Ascending aorta (tissue), 2 donors: Measurements from ENCODE around the gene PACS2. TPM values are rescaled to one million over a fixed set of nuclear protein-coding genes. Genes with fewer than 3 reads are reported as not detected.

Experiments
- DNase-seq, 2 donors: peaks; one replicate each; pipeline ENCODE4 v3.0.0-alpha.2; 2019; ENCODE audit warnings: low spot score in 2 of 2
- H3K27ac ChIP-seq, 2 donors: fragments of 200-600 bp; sonication (generic); one replicate each; pipeline ENCODE4 v1.5.1; 2016 to 2017; ENCODE audit warnings: mild to moderate bottlenecking in 1 of 2
- H3K27me3 ChIP-seq: fragments of 200-600 bp; sonication (generic); one replicate; pipeline ENCODE4 v1.5.1; 2017
- H3K36me3 ChIP-seq, 2 donors: fragments of 200-600 bp; sonication (generic); one replicate each; pipeline ENCODE4 v1.5.1; 2016
- H3K4me1 ChIP-seq, 2 donors: fragments of 200-600 bp; sonication (generic); one replicate each; pipeline ENCODE4 v1.5.1; 2016 to 2017; ENCODE audit warnings: mild to moderate bottlenecking in 1 of 2
- H3K4me3 ChIP-seq, 2 donors: fragments of 200-600 bp; sonication (generic); one replicate each; pipeline ENCODE4 v1.5.1; 2016 to 2017; ENCODE audit warnings: mild to moderate bottlenecking in 1 of 2
- H3K9me3 ChIP-seq, 2 donors: fragments of 200-600 bp; sonication (generic); one replicate each; pipeline ENCODE4 v1.5.1; 2016
- intact Hi-C: fragments of 100-400 bp; cut with DNase I; formaldehyde crosslinking; loops from one replicate; pipeline ENCODE4 v1.15.1; 2023
- total RNA-seq: library from RNA; depleted of rRNA; stranded (reverse); fragments of >200 nt; gene quantifications from one replicate; pipeline ENCODE4 v1.1.0, GENCODE V29; 2016
- TF ChIP-seq, protein P1 (sequence below), 3 experiments: fragments of 200-600 bp in 2 of 3; fragments of 450-650 bp in 1 of 3; sonication (generic) in 2 of 3; IDR thresholded peaks; one replicate each; pipeline ENCODE4 v1.5.1; 2016 to 2019; ENCODE audit warnings: antibody characterized with exemption in 3 of 3, mild to moderate bottlenecking in 1 of 3, moderate library complexity in 1 of 3

Gene PACS2
- total RNA-seq, 1 donor from 2014 or later = 153 TPM

DNA sequence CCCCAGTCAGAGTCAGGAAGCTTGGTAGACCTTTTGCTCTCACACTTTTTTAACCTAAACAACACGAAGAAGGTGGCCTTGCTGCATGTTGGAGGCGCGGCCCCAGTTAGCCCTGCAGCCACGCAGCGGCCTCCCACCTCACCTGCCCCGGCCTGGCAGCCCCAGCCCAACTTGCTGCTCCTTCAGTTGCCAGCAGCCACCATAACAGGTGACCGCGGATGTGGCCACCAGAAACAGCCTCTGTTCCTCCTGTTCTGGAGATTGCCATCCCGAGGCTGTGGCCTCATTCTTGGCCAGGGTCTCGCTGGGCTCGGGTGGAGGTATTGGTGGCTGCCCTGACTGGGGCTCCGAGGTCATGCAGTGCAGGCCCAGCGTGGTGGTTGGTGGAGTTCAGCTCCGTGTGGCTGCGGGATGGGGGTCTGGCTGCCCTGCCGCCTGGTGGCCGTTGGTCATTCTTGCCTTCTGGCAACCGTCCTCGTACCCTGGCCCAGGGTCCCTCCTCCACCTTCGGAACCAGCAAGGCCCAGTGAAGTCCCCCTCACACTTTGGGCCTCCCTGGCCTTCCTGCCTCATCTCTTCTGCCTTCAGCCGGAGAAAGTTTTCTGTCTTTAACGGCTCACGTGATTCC, 63.1 kb downstream of the PACS2 start:
- intact Hi-C loops = no loop called here
- no peak for DNase-seq
- no peaks in the 10 kb centered on the region for H3K4me1 ChIP-seq
- no peak overlapping the region for H3K4me3 ChIP-seq
- TF ChIP-seq, protein P1, sequence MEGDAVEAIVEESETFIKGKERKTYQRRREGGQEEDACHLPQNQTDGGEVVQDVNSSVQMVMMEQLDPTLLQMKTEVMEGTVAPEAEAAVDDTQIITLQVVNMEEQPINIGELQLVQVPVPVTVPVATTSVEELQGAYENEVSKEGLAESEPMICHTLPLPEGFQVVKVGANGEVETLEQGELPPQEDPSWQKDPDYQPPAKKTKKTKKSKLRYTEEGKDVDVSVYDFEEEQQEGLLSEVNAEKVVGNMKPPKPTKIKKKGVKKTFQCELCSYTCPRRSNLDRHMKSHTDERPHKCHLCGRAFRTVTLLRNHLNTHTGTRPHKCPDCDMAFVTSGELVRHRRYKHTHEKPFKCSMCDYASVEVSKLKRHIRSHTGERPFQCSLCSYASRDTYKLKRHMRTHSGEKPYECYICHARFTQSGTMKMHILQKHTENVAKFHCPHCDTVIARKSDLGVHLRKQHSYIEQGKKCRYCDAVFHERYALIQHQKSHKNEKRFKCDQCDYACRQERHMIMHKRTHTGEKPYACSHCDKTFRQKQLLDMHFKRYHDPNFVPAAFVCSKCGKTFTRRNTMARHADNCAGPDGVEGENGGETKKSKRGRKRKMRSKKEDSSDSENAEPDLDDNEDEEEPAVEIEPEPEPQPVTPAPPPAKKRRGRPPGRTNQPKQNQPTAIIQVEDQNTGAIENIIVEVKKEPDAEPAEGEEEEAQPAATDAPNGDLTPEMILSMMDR (IDR thresholded peaks at IDR 0.05) = no peak
- no peak overlapping the region for H3K27ac ChIP-seq
- no peaks in the 10 kb centered on the region for H3K9me3 ChIP-seq
- H3K27me3 ChIP-seq = no peaks in the 10 kb centered on the region
- peaks cover 4 to 29% of the 10 kb centered on the region in 2 donors for H3K36me3 ChIP-seq

DNA sequence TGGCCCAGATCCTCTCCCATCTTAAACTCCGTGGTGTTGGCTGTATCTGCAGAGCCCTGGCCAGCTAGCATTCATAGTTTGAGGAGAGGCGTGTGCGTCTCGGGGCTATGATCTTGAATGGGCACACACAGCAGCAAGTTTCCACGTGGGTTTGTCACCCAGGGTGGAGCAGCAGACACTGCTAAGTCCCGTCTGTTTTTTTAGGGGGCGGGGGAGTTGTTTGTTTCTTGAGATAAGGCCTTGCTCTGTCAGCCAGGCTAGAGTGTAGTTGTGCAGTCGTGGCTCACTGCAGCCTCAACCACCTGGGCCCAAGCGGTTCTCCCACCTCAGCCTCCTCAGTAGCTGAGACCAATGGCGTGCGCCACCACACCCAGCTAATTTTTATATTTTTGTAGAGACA, 63.7 kb downstream of the PACS2 start:
- Histone ChIP-seq H3K4me1 (no peaks in the 10 kb centered on the region), H3K27me3 (no peaks in the 10 kb centered on the region), H3K9me3 (no peaks in the 10 kb centered on the region), H3K36me3 (peaks cover 9 to 34% of the 10 kb centered on the region in 2 donors), H3K27ac (no peak overlapping the region), H3K4me3 (no peak overlapping the region)
- DNase-seq = no peak
- intact Hi-C loops = no loop called here
- TF ChIP-seq, protein P1 (IDR thresholded peaks at IDR 0.05) = no peak

DNA sequence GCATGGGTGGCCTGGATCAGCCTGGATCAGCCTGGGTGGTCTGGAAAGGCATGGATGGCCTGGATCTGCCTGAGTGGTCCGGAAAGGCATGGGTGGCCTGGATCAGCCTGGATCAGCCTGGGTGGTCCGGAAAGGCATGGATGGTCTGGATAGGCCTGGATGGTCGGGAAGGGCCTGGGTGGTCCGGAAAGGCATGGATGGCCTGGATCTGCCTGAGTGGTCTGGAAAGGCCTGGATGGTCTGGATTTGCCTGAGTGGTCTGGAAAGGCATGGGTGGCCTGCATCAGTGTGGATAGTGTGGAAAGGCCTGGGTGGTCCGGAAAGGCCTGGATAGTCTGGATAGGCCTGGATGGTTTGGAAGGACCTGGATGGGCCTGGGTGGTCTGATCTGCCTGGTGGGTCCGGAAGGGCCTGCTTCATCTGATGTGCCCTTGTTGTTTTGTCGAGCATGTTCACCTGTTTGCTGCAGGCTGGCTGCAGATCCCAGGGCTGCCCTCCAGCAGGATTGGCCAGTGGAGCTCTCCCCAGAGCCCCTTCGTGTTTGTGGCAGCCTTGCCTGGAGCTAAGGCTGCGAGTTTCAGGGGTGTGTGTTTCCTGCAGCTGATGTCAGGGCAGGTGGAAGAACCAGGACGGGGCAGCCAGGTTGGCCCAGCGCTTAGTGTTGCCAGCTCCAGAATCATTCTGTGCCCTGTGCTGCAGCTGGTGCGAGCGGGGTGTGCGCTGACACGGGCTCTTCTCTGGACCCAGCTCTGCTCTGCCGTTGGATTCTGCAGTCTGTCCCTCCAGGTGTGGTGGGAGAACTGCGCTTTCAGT, 64.5 kb downstream of the PACS2 start:
- intact Hi-C loops = no loop called here
- H3K27ac ChIP-seq = no peak overlapping the region
- no peaks in the 10 kb centered on the region for H3K9me3 ChIP-seq
- H3K4me1 ChIP-seq = no peaks in the 10 kb centered on the region
- no peak overlapping the region for H3K4me3 ChIP-seq
- H3K27me3 ChIP-seq = no peaks in the 10 kb centered on the region
- DNase-seq = no peak
- H3K36me3 ChIP-seq = peaks cover 18 to 41% of the 10 kb centered on the region in 2 donors
- TF ChIP-seq, protein P1 (IDR thresholded peaks at IDR 0.05) = no peak

DNA sequence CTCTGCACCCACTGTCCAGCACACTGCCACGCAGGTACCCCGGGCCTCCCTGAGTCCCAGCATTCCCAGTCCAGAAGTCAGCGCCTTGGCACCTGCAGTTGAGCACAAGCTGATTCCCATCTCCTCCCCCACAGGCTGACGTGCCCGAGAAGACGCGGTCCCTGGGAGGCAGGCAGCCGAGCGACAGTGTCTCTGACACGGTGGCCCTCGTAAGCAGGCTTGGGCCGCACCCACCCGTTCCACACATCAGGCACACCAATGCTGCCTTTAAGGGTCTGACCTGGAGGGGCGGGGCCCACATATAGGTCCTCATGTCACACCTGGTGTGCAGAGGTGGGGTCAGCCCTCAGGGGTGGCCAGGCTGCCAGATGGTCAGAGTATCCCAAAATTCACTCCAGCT, 65.4 kb downstream of the PACS2 start:
- TF ChIP-seq, protein P1 (IDR thresholded peaks at IDR 0.05) = no peak
- Histone ChIP-seq H3K4me1 (no peaks in the 10 kb centered on the region), H3K9me3 (no peaks in the 10 kb centered on the region), H3K4me3 (no peak overlapping the region), H3K27ac (no peak overlapping the region), H3K27me3 (no peaks in the 10 kb centered on the region), H3K36me3 (peaks cover 25 to 50% of the 10 kb centered on the region in 2 donors)
- intact Hi-C loops = no loop called here
- no peak for DNase-seq

DNA sequence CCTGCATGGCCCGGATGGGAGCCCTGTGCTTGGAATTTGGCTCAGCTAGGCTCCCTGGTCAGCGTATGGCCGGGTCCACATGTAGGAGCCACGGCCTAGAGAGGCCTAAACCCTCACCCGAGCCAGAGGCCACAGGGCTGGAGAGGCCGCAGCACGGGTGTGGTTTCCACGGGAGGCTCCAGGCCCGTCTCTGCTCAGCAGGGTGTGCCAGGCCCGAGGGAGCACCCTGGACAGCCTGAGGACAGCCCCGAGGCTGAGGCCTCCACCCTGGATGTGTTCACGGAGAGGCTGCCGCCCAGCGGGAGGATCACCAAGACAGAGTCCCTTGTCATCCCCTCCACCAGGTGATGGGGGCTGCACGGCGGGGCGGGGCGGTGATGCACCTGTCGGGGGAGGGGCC, 66.2 kb downstream of the PACS2 start:
- Histone ChIP-seq H3K27ac (no peak overlapping the region), H3K36me3 (peaks cover 33 to 54% of the 10 kb centered on the region in 2 donors), H3K9me3 (no peaks in the 10 kb centered on the region), H3K27me3 (no peaks in the 10 kb centered on the region), H3K4me1 (no peaks in the 10 kb centered on the region), H3K4me3 (no peak overlapping the region)
- TF ChIP-seq, protein P1 (IDR thresholded peaks at IDR 0.05) = no peak
- DNase-seq = no peak
- intact Hi-C loops = no loop called here
